Measurements from ENCODE around the gene CDK5.

DNA sequence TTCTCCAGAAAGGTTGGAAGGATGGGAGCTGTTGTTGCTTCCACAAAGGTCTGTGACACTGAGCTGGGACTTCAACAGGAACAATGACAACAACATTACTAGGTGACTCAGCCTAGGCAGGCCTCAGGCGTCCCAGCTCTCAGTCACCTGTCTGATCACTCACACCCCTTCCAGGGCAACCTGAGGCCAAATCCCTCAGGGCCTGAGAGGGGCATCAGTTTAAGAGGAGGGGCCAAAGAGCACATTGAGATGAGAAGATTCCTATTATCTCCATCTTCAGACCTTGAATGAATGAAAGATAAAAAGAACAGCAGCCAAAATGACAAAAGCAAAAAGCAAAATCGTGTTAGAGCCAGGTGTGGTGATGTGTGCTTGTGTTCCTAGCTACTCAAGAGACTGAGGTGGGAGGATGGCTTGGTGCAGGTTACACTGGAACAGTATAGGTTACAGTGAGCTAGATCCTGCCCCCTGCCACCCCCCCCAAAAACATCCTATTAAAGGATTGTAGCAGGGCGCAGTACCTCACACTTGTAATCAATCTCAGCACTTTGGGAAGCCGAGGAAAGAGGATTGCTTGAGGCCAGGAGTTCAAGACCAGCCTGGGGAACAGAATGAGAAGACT lies 33.2 kb downstream of the CDK5 start, which contains the start of gene ATG9B:
- TF ChIP-seq POLR2AphosphoS5 (IDR thresholded peaks at IDR 0.05; ENCODE audit: insufficient read depth in 1 of 2, low read depth in 1 of 2): no peak
- TF ChIP-seq, protein P1, sequence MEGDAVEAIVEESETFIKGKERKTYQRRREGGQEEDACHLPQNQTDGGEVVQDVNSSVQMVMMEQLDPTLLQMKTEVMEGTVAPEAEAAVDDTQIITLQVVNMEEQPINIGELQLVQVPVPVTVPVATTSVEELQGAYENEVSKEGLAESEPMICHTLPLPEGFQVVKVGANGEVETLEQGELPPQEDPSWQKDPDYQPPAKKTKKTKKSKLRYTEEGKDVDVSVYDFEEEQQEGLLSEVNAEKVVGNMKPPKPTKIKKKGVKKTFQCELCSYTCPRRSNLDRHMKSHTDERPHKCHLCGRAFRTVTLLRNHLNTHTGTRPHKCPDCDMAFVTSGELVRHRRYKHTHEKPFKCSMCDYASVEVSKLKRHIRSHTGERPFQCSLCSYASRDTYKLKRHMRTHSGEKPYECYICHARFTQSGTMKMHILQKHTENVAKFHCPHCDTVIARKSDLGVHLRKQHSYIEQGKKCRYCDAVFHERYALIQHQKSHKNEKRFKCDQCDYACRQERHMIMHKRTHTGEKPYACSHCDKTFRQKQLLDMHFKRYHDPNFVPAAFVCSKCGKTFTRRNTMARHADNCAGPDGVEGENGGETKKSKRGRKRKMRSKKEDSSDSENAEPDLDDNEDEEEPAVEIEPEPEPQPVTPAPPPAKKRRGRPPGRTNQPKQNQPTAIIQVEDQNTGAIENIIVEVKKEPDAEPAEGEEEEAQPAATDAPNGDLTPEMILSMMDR (IDR thresholded peaks at IDR 0.05): no peak

Measured in vagina (tissue), 2 donors.